MM.1S (cell line): ENCODE results near the gene IL10RB.

ENCODE experiments used
- EZH2 ChIP-seq: fragments of 300-600 bp; sonication (generic); optimal IDR thresholded peaks from 2 replicates; pipeline ENCODE3; 2017; ENCODE audit warnings: low read depth, mild to moderate bottlenecking, antibody characterized with exemption, low read length, mixed read lengths
- TF ChIP-seq, protein P1 (sequence below): fragments of 300-600 bp; sonication (generic); IDR thresholded peaks from 2 replicates; pipeline ENCODE4 v1.5.1; 2016; ENCODE audit warnings: antibody characterized with exemption, low read length, mixed read lengths

DNA sequence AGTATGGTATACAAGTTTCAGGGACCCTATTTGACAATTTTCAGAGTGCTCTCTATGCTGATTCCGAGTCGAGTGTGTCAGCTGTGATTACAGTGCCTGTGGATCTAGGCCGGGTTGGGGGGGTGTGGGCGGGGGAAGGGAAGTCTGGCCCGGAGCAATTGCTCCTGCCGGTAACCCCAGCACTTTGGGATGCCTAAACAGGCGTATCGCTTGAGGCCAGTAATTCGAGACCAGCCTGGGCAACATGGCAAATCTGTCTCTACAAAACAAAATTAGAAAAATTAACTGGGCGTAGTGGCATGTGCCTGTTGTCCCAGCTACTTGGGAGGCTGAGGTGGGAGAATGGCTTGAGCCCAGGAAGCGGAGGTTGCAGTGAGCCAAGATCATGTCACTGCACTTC lies 1.6 kb upstream of the IL10RB start:
- TF ChIP-seq, protein P1, sequence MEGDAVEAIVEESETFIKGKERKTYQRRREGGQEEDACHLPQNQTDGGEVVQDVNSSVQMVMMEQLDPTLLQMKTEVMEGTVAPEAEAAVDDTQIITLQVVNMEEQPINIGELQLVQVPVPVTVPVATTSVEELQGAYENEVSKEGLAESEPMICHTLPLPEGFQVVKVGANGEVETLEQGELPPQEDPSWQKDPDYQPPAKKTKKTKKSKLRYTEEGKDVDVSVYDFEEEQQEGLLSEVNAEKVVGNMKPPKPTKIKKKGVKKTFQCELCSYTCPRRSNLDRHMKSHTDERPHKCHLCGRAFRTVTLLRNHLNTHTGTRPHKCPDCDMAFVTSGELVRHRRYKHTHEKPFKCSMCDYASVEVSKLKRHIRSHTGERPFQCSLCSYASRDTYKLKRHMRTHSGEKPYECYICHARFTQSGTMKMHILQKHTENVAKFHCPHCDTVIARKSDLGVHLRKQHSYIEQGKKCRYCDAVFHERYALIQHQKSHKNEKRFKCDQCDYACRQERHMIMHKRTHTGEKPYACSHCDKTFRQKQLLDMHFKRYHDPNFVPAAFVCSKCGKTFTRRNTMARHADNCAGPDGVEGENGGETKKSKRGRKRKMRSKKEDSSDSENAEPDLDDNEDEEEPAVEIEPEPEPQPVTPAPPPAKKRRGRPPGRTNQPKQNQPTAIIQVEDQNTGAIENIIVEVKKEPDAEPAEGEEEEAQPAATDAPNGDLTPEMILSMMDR, result no peak
- no peak for TF ChIP-seq EZH2
